GM12875 (cell line): Measurements from ENCODE around the gene HORMAD2.
"Not testable (repeated sequence)": the region's sequence is repeated elsewhere in the genome, so short reads cannot be mapped to it uniquely, and the experiment has no call there.

ENCODE experiments used
- H3K4me3 ChIP-seq: one replicate; pipeline ENCODE4 v1.5.1; 2011; ENCODE audit warnings: low read depth, low read length, control low read depth
- CTCF ChIP-seq: IDR thresholded peaks from 2 replicates; pipeline ENCODE4 v1.5.1; 2011; ENCODE audit warnings: low read depth, mild to moderate bottlenecking, control low read depth, inconsistent platforms, low read length, moderate library complexity, borderline replicate concordance; ENCODE audit not compliant: insufficient read depth

HORMAD2 gene

GRCh38 chr22:30087611-30088010 is 7.3 kb downstream of the HORMAD2 start:
- no peak for TF ChIP-seq CTCF
- no peak overlapping the region for H3K4me3 ChIP-seq

GRCh38 chr22:30088468-30088867 is 8.2 kb downstream of the HORMAD2 start:
- no peak overlapping the region for H3K4me3 ChIP-seq
- TF ChIP-seq CTCF = no peak

DNA sequence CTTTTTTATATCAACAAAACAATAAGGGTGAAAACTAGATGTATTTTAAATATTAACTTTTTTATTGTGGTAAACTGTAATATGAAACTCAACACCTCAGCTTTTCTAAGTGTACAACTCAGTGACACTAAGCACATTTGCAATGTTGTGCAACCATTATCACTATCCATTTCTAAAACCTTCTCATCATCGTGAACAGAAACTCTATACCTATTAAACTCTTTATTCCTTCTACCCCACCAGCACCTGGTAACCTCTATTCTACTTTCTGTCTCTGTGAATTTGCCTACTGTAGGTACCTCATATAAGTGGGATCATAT is 9.4 kb downstream of the HORMAD2 start:
- no peak for TF ChIP-seq CTCF
- no peak overlapping the region for H3K4me3 ChIP-seq

- TF ChIP-seq CTCF = no peak
- H3K4me3 ChIP-seq = no peak overlapping the region
Measured at GRCh38 chr22:30092686-30093085, 12.4 kb downstream of the HORMAD2 start.

- H3K4me3 ChIP-seq = no peak overlapping the region
- no peak for TF ChIP-seq CTCF
Measured at GRCh38 chr22:30094804-30095203, 14.5 kb downstream of the HORMAD2 start.

DNA sequence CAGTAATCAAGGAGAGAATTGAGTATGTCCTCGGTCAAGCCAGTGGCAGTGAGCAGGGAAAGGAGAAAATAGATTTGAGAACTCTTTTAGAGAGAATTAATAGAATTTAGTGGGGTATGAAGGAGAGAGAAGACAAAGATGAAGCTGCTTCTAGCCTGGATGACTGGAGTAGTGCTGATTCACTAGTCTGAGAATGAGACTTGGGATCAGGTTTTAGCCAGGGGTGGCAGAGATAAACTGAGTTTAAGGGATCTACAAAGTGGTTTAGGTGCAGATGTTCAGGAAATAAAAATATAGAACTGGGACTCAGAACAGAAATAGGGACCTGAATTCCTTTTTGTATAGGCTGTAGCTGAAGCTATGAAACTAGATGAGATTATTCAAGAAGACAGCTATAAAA is 17.6 kb downstream of the HORMAD2 start:
- TF ChIP-seq CTCF = no peak

GRCh38 chr22:30100770-30101169 is 20.5 kb downstream of the HORMAD2 start:
- not testable (repeated sequence) for H3K4me3 ChIP-seq

More for the DNA sequence above, 17.6 kb downstream of the HORMAD2 start:
- H3K4me3 ChIP-seq = no peak overlapping the region

GRCh38 chr22:30104501-30105156 is 24.4 kb downstream of the HORMAD2 start:
- TF ChIP-seq CTCF = no peak
- no peak overlapping the region for H3K4me3 ChIP-seq
